ENCODE results near the gene CFC1B.
"Not testable (repeated sequence)": the region's sequence is repeated elsewhere in the genome, so short reads cannot be mapped to it uniquely, and the experiment has no call there.

CFC1B gene

DNA sequence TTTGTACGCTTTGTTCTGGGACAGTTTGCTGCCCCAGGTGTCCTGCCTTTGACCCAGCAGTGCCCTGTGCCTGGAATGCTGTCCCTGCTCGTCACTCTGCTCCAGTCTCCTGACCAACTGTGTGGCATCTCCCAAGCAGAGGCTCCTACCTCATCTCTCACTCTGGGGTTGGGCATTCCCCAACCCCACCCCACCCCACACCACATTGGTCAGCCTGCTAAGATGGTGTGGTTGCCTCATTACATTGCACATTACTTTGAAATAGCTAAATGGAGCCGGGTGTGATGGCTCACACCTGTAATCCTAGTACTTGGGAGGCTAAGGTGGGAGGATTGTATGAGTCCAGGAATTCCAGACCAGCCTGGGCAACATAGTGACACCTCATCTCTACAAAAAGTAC is 50.9 kb downstream of the CFC1B start:
- DNase-seq = not testable (repeated sequence)

DNA sequence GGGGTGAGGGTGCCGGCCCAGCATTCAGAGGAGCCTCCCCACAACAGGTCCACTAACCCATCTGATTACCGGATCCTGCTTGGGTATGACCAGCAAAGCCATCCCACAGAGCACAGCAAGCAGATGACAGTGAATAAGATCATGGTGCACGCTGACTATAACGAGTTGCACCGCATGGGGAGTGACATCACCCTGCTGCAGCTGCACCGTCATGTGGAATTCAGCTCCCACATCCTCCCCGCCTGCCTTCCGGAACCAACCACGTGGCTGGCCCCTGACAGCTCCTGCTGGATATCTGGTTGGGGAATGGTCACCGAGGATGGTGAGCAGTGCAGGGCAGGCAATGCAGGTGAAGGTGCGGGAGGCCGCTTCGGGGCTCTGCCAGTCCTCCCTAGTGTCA is 53.2 kb downstream of the CFC1B start:
- not testable (repeated sequence) for DNase-seq

DNA sequence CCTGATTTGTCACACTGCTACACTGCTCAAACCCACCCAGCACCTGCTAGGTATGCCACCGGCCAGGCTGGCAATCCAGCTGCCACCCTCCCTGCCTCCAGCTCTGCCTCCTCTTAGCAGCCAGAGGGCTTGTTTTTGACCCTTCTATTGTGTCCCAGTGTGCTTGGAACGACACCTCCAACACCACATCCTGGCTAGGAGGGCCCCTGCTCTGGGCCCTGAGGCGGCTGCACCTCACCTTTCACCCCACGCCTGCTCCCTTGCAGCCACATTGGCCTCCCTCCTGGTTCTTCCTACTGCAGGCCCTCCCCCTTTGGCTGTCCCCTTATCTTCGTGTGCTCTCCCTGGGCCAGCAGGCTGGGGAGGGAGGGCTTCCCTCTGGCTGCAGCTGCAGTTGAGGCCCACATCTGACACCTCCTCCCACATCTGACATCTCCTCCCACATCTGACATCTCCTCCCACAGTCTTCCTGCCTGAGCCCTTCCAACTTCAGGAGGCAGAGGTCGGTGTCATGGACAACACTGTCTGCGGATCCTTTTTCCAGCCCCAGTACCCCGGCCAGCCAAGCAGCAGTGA is 55.3 kb downstream of the CFC1B start:
- not testable (repeated sequence) for DNase-seq

DNA sequence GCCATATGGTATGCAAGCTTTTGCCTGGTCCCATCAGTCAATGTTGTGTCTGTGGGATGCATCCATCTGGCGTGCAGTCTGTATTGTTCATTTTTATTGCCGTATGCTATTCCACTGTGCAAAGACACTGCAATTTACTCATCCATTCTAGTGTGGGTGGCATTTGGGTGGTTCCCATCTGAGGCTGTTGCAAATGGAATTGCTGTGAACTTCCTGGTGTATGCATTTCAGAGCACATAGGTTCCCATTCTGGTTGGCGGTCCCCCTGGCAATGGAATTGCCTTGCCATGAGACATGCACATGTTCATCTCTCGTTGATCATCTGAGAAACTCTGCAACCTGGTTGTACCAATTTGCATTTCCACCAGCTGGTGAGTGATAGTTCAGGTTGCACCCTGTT is 56.5 kb downstream of the CFC1B start:
- not testable (repeated sequence) for DNase-seq

Measured in CD4-positive, alpha-beta T cell treated with Interleukin-12 subunit alpha and Interleukin-12 subunit beta, for 1 hour (primary cell).